ENCODE results near the gene PCDHGA1.
"Not testable (repeated sequence)": the region's sequence is repeated elsewhere in the genome, so short reads cannot be mapped to it uniquely, and the experiment has no call there.

PCDHGA1 gene

GRCh38 chr5:141343953-141344463, 13.7 kb downstream of the PCDHGA1 start:
- Histone ChIP-seq H3K27ac (no peak overlapping the region), H3K4me2 (no peak overlapping the region), H2AFZ (ENCODE audit: low read depth) (no peak overlapping the region), H3K4me3 (IDR thresholded peaks at IDR 0.05; ENCODE audit: insufficient read depth, low read depth, low read length) (no peak overlapping the region), H3K79me2 (ENCODE audit: insufficient read depth, low read depth) (no peaks in the 10 kb centered on the region), H3K9ac (no peak overlapping the region), H3K36me3 (ENCODE audit: insufficient read depth) (no peaks in the 10 kb centered on the region), H3K4me1 (ENCODE audit: low read depth, poor library complexity, severe bottlenecking) (no peaks in the 10 kb centered on the region), H4K20me1 (ENCODE audit: insufficient read depth) (no peaks in the 10 kb centered on the region), H3K27me3 (ENCODE audit: insufficient read depth, low read depth) (no peaks in the 10 kb centered on the region)
- TF ChIP-seq CTCF (conservative IDR thresholded peaks at IDR 0.05; ENCODE audit: low read depth, low read length): no peak

DNA sequence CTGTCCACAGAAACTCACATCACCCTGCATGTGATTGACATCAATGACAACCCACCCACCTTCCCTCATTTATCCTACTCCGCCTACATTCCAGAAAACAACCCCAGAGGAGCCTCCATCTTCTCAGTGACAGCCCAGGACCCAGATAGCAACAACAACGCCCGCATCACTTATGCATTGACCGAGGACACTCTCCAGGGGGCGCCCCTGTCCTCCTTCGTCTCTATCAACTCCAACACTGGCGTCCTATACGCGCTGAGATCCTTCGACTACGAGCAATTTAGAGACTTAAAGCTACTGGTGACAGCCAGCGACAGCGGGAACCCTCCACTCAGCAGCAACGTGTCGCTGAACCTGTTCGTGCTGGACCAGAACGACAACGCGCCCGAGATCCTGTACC, 15.0 kb downstream of the PCDHGA1 start:
- no peaks in the 10 kb centered on the region for H3K36me3 ChIP-seq (ENCODE audit: insufficient read depth)
- no peak overlapping the region for H2AFZ ChIP-seq (ENCODE audit: low read depth)
- no peak for TF ChIP-seq CTCF (conservative IDR thresholded peaks at IDR 0.05; ENCODE audit: low read depth, low read length)
- H3K27me3 ChIP-seq (ENCODE audit: insufficient read depth, low read depth): no peaks in the 10 kb centered on the region
- H3K4me1 ChIP-seq (ENCODE audit: low read depth, poor library complexity, severe bottlenecking): no peaks in the 10 kb centered on the region
- no peak overlapping the region for H3K4me3 ChIP-seq (IDR thresholded peaks at IDR 0.05; ENCODE audit: insufficient read depth, low read depth, low read length)
- no peak overlapping the region for H3K4me2 ChIP-seq
- no peaks in the 10 kb centered on the region for H4K20me1 ChIP-seq (ENCODE audit: insufficient read depth)
- no peak overlapping the region for H3K9ac ChIP-seq
- no peaks in the 10 kb centered on the region for H3K79me2 ChIP-seq (ENCODE audit: insufficient read depth, low read depth)
- H3K27ac ChIP-seq: no peak overlapping the region

- H4K20me1 ChIP-seq (ENCODE audit: insufficient read depth); H3K27ac ChIP-seq; H3K36me3 ChIP-seq (ENCODE audit: insufficient read depth); H3K4me2 ChIP-seq; H3K27me3 ChIP-seq (ENCODE audit: insufficient read depth, low read depth); H3K4me3 ChIP-seq (IDR thresholded peaks at IDR 0.05; ENCODE audit: insufficient read depth, low read depth, low read length); H3K79me2 ChIP-seq (ENCODE audit: insufficient read depth, low read depth); H2AFZ ChIP-seq (ENCODE audit: low read depth); H3K9ac ChIP-seq; H3K4me1 ChIP-seq (ENCODE audit: low read depth, poor library complexity, severe bottlenecking): not testable (repeated sequence)
Observed at GRCh38 chr5:141346017-141346416, 15.7 kb downstream of the PCDHGA1 start.

DNA sequence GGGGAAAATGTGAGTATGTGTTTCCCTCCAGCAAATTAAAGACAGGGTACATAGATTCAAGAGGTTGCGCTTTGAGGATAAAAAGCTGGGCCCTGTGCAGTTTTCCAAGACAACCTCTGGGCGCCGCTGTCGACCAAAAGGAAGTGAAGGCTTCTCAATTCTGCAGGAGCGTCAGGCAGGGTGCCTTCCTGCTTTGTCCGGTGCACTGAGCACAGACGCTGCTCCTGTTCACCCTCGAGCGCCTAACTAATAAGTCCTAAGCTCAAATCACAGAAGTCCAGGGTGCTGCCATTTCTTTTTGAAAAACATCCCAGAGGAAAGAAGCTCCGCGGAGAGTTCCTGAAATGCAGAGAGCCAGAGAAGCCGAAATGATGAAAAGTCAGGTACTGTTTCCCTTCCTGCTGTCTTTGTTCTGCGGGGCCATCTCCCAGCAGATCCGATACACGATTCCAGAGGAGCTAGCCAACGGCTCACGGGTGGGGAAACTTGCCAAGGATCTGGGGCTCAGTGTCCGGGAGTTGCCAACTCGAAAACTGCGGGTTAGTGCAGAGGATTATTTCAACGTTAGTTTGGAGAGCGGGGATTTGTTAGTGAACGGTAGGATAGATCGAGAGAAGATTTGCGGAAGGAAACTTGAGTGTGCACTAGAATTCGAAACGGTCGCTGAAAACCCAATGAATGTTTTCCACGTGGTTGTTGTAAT, 19.8 kb downstream of the PCDHGA1 start, which contains the start of gene PCDHGB1:
TSS of gene PCDHGB1 (plus strand) at position 183 of the 703 bp plus-strand sequence. CDS start at position 345, 162 bp downstream.
- Histone ChIP-seq H3K79me2 (ENCODE audit: insufficient read depth, low read depth) (no peaks in the 10 kb centered on the region), H2AFZ (ENCODE audit: low read depth) (no peak within 1 kb of the TSS), H3K27ac (no peak within 1 kb of the TSS), H4K20me1 (ENCODE audit: insufficient read depth) (no peaks in the 10 kb centered on the region), H3K4me1 (ENCODE audit: low read depth, poor library complexity, severe bottlenecking) (no peaks in the 10 kb centered on the region), H3K27me3 (ENCODE audit: insufficient read depth, low read depth) (no peaks in the 10 kb centered on the region), H3K4me3 (IDR thresholded peaks at IDR 0.05; ENCODE audit: insufficient read depth, low read depth, low read length) (no peak within 1 kb of the TSS), H3K36me3 (ENCODE audit: insufficient read depth) (no peaks in the 10 kb centered on the region), H3K9ac (no peak within 1 kb of the TSS), H3K4me2 (no peak within 1 kb of the TSS)
- no peak for TF ChIP-seq CTCF (conservative IDR thresholded peaks at IDR 0.05; ENCODE audit: low read depth, low read length)

DNA sequence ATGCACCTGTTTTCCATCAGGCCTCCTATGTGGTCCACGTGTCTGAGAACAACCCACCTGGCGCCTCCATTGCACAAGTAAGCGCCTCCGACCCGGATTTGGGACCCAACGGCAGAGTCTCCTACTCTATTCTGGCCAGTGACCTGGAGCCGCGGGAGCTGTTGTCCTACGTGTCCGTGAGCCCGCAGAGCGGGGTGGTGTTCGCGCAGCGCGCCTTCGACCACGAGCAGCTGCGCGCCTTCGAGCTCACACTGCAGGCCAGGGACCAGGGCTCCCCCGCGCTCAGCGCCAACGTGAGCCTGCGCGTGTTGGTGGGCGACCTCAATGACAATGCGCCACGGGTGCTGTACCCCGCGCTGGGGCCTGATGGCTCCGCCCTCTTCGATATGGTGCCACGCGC, 21.3 kb downstream of the PCDHGA1 start:
- no peaks in the 10 kb centered on the region for H4K20me1 ChIP-seq (ENCODE audit: insufficient read depth)
- no peak overlapping the region for H3K27ac ChIP-seq
- H3K4me3 ChIP-seq (IDR thresholded peaks at IDR 0.05; ENCODE audit: insufficient read depth, low read depth, low read length): no peak overlapping the region
- no peaks in the 10 kb centered on the region for H3K36me3 ChIP-seq (ENCODE audit: insufficient read depth)
- H3K79me2 ChIP-seq (ENCODE audit: insufficient read depth, low read depth): no peaks in the 10 kb centered on the region
- no peak overlapping the region for H3K9ac ChIP-seq
- H3K4me1 ChIP-seq (ENCODE audit: low read depth, poor library complexity, severe bottlenecking): no peaks in the 10 kb centered on the region
- no peak for TF ChIP-seq CTCF (conservative IDR thresholded peaks at IDR 0.05; ENCODE audit: low read depth, low read length)
- no peak overlapping the region for H3K4me2 ChIP-seq
- no peak overlapping the region for H2AFZ ChIP-seq (ENCODE audit: low read depth)
- H3K27me3 ChIP-seq (ENCODE audit: insufficient read depth, low read depth): no peaks in the 10 kb centered on the region

Measured in KMS-11 (cell line).